ENCODE measurements around the gene HOXC10.

HOXC10 gene

DNA sequence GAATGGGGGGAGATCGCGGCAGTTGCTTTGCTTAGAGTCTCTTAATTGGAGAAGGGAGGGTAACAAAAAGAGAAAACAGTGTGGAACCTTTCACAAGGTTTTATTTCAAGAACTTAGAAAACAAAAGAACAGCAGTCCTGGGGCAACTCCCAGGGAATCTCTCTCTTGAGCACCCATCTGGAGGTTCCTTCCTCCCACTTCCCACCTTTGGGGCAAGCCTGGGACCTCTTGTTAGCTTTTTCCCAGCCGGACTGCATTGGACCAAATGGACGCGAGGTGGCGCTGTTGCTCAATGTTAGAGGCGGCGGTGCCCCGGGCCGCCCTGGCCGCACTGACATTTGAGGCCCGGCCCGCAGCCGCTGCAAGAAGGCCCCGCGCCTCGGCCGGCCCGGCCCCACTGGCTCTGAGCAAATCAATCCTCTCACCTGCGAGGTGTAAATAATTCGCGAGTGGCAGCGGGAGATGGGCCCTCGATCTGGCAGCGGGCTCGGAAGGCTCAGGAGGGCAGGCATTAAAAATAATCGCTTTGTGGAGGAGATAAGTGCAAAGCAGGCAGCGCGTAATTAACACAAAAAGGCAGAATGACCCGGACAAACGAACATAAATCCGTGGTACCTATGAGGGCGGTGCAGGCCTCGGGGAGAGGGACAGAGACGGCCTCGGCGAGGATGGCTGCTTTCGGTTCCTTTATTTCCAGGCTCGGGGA, 21.1 kb downstream of the HOXC10 start:
- Histone ChIP-seq H3K27ac (ENCODE audit: low read length) (no peak overlapping the region), H3K4me1 (ENCODE audit: control insufficient read depth, insufficient read depth, low read length) (no peaks in the 10 kb centered on the region; the same call in 1 of the 2 replicates), H3K36me3 (ENCODE audit: control insufficient read depth, insufficient read depth, low read length) (no peaks in the 10 kb centered on the region), H3K9me3 (ENCODE audit: control insufficient read depth, insufficient read depth, low read length) (no peaks in the 10 kb centered on the region), H3K27me3 (ENCODE audit: control insufficient read depth, insufficient read depth, low read length) (peaks cover 96% of the 10 kb centered on the region), H3K4me3 (ENCODE audit: low read length) (no peak overlapping the region)
- DNase-seq (ENCODE audit: low read depth, low spot score), result no peak
- WGBS (ENCODE audit: insufficient coverage, insufficient read length), result no CpG with 5 or more reads among the region's 39 CpGs

DNA sequence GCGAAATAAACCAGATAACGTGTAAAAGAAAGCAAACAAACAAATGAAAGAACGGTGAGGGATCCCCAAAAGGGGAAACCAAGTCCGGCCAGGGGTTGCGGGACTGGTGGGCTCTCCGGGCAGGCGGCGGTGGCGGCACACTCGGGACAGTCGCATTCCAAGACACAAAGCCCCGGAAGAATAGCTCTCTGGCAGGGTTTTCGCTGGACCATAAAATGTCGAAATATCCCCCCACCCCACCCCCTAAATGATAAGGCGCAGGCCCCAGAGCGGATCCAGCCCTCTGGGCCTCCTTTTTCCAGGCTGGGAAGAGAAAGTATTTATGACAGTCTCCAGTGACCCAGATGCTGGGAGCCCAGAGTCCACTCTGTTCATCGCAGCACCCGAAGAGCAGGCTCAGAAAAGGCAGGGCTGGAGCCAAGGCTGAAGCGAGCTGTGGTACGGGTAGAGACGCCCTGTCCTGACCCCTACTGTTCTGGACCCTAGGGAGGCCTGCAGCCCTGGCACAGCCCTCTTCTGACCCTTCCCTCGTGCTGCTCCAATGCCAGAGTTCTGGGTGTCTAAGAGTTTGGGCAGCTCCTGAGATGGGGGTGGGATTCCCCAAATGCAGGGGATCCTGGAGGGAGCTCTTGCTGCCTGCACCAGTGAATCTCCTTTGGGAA, 21.7 kb downstream of the HOXC10 start:
- Histone ChIP-seq H3K27me3 (ENCODE audit: control insufficient read depth, insufficient read depth, low read length) (peaks cover 96% of the 10 kb centered on the region), H3K9me3 (ENCODE audit: control insufficient read depth, insufficient read depth, low read length) (no peaks in the 10 kb centered on the region), H3K4me3 (ENCODE audit: low read length) (no peak overlapping the region), H3K27ac (ENCODE audit: low read length) (no peak overlapping the region), H3K4me1 (ENCODE audit: control insufficient read depth, insufficient read depth, low read length) (no peaks in the 10 kb centered on the region; the same call in 1 of the 2 replicates), H3K36me3 (ENCODE audit: control insufficient read depth, insufficient read depth, low read length) (no peaks in the 10 kb centered on the region)
- WGBS (ENCODE audit: insufficient coverage, insufficient read length), result no CpG with 5 or more reads among the region's 22 CpGs
- DNase-seq (ENCODE audit: low read depth, low spot score), result no peak

DNA sequence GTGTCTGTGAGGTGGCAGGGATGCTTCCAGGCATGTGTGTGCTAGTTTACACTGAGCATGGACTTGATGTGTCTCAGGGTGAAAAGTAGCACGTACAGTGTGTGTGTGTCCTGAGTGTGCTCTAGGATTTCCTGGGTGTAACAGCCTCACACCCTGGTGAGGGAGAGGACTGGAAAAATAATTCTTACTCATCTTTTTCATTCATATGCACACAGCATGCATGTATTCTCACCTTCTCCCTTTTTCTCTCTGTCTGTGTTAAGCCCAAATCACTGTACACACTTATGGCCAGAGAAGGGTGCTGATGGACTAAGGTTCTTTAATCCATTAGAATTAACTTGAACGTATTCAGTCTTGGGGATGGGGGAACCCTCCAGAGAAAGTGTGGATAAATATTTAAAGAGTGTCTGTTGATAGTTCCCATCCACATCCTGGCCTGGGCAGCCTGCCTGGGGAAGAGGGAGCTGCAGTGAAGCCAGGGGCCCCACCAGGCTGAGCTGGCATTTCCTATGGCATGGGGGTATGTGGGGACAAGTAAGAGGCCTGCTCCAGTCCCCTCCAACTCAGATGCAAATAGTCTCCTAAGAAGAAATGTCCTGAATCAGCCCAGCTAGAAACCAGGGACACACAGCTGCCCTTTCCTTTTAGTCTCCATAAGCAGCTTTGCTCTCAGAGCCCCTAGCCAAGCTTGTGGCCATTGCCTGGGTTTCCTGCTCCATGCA, 22.8 kb downstream of the HOXC10 start:
- no peak for DNase-seq (ENCODE audit: low read depth, low spot score)
- peaks cover 93% of the 10 kb centered on the region for H3K27me3 ChIP-seq (ENCODE audit: control insufficient read depth, insufficient read depth, low read length)
- no peaks in the 10 kb centered on the region for H3K36me3 ChIP-seq (ENCODE audit: control insufficient read depth, insufficient read depth, low read length)
- H3K4me3 ChIP-seq (ENCODE audit: low read length), result no peak overlapping the region
- H3K9me3 ChIP-seq (ENCODE audit: control insufficient read depth, insufficient read depth, low read length), result no peaks in the 10 kb centered on the region
- H3K27ac ChIP-seq (ENCODE audit: low read length), result no peak overlapping the region
- H3K4me1 ChIP-seq (ENCODE audit: control insufficient read depth, insufficient read depth, low read length), result no peaks in the 10 kb centered on the region; the same call in 1 of the 2 replicates
- no CpG with 5 or more reads among the region's 2 CpGs for WGBS (ENCODE audit: insufficient coverage, insufficient read length)

DNA sequence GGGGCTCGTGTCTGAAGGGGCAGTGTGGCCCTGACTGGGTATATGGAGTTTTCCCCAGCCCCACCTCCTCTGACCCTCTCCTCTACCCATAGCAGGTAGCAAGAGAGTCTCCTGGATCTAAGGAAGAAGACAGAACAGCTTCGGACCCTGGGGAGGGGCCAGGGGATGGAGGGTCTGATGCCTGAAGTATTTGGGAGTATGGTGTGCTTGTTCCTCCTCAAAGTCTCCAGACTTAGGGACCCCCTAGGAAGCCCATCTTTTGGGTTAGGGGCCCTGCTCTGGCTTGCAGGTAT, 23.3 kb downstream of the HOXC10 start:
- no CpG with 5 or more reads among the region's 2 CpGs for WGBS (ENCODE audit: insufficient coverage, insufficient read length)
- peaks cover 93% of the 10 kb centered on the region for H3K27me3 ChIP-seq (ENCODE audit: control insufficient read depth, insufficient read depth, low read length)

DNA sequence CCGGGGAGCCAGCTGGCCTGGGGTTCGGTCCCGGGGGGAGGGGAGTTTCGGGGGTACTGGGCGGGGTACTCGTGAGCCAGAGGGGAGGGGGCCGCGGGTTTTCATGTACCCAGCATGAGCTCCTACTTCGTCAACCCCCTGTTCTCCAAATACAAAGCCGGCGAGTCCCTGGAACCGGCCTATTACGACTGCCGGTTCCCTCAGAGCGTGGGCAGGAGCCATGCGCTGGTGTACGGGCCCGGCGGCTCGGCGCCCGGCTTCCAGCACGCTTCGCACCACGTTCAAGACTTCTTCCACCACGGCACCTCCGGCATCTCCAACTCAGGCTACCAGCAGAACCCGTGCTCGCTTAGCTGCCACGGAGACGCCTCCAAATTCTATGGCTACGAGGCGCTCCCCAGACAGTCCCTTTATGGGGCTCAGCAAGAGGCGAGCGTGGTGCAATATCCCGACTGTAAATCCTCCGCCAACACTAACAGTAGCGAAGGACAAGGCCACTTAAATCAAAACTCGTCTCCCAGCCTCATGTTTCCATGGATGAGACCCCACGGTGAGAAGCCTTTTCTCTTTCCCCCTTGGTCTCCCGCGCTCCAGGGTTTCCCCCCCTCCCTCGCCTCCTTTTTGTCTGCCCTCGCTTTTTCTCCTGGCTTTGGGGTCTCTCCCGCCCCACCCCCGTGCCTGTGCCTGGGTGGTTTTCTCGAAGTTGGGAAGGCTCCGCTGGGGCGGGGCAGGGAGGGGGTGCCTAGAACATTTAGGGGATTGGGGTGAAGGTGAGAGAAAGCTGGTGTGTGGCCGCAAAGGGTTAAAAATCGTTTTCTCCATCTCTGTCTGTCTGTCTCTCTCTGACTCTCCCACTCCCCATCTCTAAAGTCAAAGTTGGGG, 24.5 kb downstream of the HOXC10 start:
- DNase-seq (ENCODE audit: low read depth, low spot score), result no peak
- no peak overlapping the region for H3K27ac ChIP-seq (ENCODE audit: low read length)
- H3K4me3 ChIP-seq (ENCODE audit: low read length), result no peak overlapping the region

More for the DNA sequence above, 23.3 kb downstream of the HOXC10 start:
- Histone ChIP-seq H3K4me3 (ENCODE audit: low read length) (no peak overlapping the region), H3K27ac (ENCODE audit: low read length) (no peak overlapping the region), H3K4me1 (ENCODE audit: control insufficient read depth, insufficient read depth, low read length) (no peaks in the 10 kb centered on the region; the same call in 1 of the 2 replicates), H3K36me3 (ENCODE audit: control insufficient read depth, insufficient read depth, low read length) (no peaks in the 10 kb centered on the region), H3K9me3 (ENCODE audit: control insufficient read depth, insufficient read depth, low read length) (no peaks in the 10 kb centered on the region)
- no peak for DNase-seq (ENCODE audit: low read depth, low spot score)

DNA sequence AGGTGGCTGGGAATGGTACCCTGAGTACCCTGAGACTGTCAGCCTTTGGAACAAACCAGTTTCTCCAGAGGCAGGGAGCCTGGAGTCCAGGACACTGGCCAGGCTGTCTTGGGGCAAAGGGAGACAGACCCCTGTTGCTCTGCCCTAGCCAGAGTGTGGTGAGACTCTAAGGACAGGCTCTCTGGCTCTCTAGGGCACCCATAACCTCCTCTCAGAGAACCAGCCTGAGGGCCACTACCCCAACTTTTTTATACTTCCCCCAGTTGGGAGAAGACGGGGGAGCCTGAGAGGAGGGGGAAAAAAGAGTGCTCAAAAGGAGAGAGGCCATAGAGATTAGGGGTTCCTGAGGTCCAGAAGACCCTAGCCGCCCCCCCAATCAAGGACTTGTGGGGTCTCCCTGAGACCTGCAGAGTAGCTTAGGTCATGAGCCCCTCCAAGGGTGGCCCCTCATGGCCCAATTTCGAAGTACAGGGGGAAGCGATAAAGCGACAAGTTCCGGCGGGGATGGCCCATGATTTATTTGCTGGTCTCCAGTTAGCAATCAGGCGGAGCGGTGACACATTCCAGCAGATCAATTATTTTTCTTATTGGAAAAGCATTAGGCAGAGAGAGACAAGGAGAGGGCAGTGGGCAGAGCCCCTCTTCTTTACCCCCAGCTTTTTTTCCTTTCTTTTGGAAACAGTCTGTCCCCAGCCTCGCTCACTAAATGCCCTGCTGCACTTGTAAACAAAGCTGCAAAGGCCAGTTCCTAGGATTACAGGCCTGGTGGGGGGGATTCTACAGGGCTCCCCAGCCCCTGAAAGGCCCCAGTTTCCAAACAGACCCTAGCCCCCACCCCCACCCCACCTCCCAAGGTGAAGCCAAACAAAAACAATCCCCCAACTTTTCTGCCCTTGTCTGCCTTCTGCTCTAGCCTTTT, 25.4 kb downstream of the HOXC10 start:
- H3K4me1 ChIP-seq (ENCODE audit: control insufficient read depth, insufficient read depth, low read length), result no peaks in the 10 kb centered on the region
- H3K27ac ChIP-seq (ENCODE audit: low read length), result no peak overlapping the region
- DNase-seq (ENCODE audit: low read depth, low spot score), result no peak
- no peaks in the 10 kb centered on the region for H3K36me3 ChIP-seq (ENCODE audit: control insufficient read depth, insufficient read depth, low read length)
- no peak overlapping the region for H3K4me3 ChIP-seq (ENCODE audit: low read length)
- WGBS (ENCODE audit: insufficient coverage, insufficient read length), result no CpG with 5 or more reads among the region's 10 CpGs
- no peaks in the 10 kb centered on the region for H3K9me3 ChIP-seq (ENCODE audit: control insufficient read depth, insufficient read depth, low read length)
- peaks cover 93% of the 10 kb centered on the region for H3K27me3 ChIP-seq (ENCODE audit: control insufficient read depth, insufficient read depth, low read length)

More for the DNA sequence above, 24.5 kb downstream of the HOXC10 start:
- Histone ChIP-seq H3K27me3 (ENCODE audit: control insufficient read depth, insufficient read depth, low read length) (peaks cover 93% of the 10 kb centered on the region), H3K9me3 (ENCODE audit: control insufficient read depth, insufficient read depth, low read length) (no peaks in the 10 kb centered on the region), H3K36me3 (ENCODE audit: control insufficient read depth, insufficient read depth, low read length) (no peaks in the 10 kb centered on the region), H3K4me1 (ENCODE audit: control insufficient read depth, insufficient read depth, low read length) (no peaks in the 10 kb centered on the region; the same call in 1 of the 2 replicates)
- no CpG with 5 or more reads among the region's 51 CpGs for WGBS (ENCODE audit: insufficient coverage, insufficient read length)

DNA sequence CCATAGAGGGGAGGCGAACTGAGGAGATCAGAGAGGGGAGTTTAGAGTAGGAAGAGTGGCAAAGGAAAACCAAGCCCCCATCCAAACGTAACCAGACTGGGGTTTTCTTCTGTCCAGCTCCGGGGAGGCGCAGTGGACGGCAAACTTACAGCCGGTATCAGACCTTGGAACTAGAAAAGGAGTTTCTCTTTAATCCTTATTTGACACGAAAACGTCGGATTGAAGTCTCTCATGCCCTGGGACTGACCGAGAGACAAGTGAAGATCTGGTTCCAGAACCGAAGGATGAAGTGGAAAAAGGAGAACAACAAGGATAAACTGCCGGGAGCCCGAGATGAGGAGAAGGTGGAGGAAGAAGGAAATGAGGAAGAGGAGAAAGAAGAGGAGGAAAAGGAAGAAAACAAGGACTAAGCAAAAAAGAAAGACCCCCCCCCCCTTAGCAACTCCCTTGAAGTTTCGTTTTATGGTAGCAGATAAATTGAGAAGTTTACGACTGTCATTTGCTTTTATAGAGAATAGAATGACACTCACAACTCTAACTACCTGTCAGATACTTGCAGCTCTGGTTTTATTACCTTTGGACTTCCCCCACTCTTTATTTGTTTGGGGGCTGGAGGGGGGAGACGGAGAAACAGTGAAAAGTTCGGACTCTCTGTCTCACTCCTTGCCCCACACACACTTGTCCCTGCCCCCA, 26.2 kb downstream of the HOXC10 start:
- no peaks in the 10 kb centered on the region for H3K4me1 ChIP-seq (ENCODE audit: control insufficient read depth, insufficient read depth, low read length)
- H3K36me3 ChIP-seq (ENCODE audit: control insufficient read depth, insufficient read depth, low read length), result no peaks in the 10 kb centered on the region
- H3K4me3 ChIP-seq (ENCODE audit: low read length), result no peak overlapping the region
- no peak for DNase-seq (ENCODE audit: low read depth, low spot score)
- H3K9me3 ChIP-seq (ENCODE audit: control insufficient read depth, insufficient read depth, low read length), result no peaks in the 10 kb centered on the region
- no CpG with 5 or more reads among the region's 17 CpGs for WGBS (ENCODE audit: insufficient coverage, insufficient read length)
- no peak overlapping the region for H3K27ac ChIP-seq (ENCODE audit: low read length)
- peaks cover 94% of the 10 kb centered on the region for H3K27me3 ChIP-seq (ENCODE audit: control insufficient read depth, insufficient read depth, low read length)

DNA sequence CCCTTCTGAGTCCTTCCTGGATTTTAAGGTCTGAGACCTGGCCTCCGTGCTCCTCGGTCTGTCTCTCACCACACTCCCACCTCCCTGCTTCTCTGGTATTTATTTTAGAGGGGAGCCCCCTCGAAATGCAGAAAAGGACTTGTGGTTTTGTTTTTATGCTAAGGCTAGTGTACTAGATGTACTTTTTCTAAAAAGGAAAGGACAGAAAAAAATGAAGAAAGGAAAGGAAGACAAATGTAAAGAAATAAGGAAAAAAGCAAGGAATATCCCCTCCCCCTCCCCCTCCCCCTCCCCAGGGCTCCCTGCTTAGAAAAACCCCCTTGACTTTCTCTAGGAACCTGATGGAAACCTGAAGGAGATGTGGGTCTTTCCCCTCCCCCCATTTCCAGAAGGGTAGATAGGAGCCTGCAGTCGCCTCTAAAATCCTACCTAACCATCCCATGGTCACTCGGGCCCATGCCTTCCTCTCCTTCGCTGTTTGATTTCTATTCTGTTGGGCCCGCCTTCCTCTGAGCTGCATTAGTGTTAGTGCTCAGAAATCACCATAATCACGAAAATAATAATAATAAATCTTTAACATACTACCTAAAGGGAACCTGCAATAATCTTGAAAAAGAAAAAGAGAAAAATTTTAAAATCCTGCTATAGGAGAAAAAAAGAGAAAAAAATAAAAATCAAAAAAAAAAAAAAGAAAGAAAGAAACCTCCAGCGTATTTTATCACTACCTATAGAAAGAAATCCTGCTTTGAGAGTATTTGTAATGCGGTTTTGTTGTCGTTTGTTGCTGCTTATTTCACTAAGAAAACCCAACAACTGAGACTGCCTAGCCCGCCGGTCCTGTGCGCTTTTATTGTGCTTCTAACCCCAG, 27.0 kb downstream of the HOXC10 start:
- no peak overlapping the region for H3K27ac ChIP-seq (ENCODE audit: low read length)
- no peaks in the 10 kb centered on the region for H3K36me3 ChIP-seq (ENCODE audit: control insufficient read depth, insufficient read depth, low read length)
- WGBS (ENCODE audit: insufficient coverage, insufficient read length), result no CpG with 5 or more reads among the region's 14 CpGs
- H3K9me3 ChIP-seq (ENCODE audit: control insufficient read depth, insufficient read depth, low read length), result no peaks in the 10 kb centered on the region
- H3K4me3 ChIP-seq (ENCODE audit: low read length), result no peak overlapping the region
- H3K4me1 ChIP-seq (ENCODE audit: control insufficient read depth, insufficient read depth, low read length), result no peaks in the 10 kb centered on the region
- no peak for DNase-seq (ENCODE audit: low read depth, low spot score)
- H3K27me3 ChIP-seq (ENCODE audit: control insufficient read depth, insufficient read depth, low read length), result peaks cover 93% of the 10 kb centered on the region
